Left cardiac atrium (tissue), 4 donors: Measurements from ENCODE around the gene ZNF484. TPM values are rescaled to one million over a fixed set of nuclear protein-coding genes. Genes with fewer than 3 reads are reported as not detected.
"Not testable (repeated sequence)": the region's sequence is repeated elsewhere in the genome, so short reads cannot be mapped to it uniquely, and the experiment has no call there.

Experiments
- ATAC-seq, 2 donors: fragments of 200-7000 bp; cut with Tn5 transposase; one replicate each; pipeline ENCODE4 v1.9.1; 2020; ENCODE audit warnings: mild to moderate bottlenecking in 2 of 2, moderate library complexity in 2 of 2
- DNase-seq: peaks from one replicate; pipeline ENCODE4 v3.0.0-alpha.2; 2020
- intact Hi-C, 2 donors: fragments of 100-400 bp; cut with DNase I; formaldehyde crosslinking; loops; one replicate each; pipeline versions ENCODE4 v1.14.1 to v1.15.1; 2022 to 2023
- total RNA-seq, 2 donors: library from RNA; stranded (reverse); fragmentation: NEBNext Ultra II Directional; extraction: Animal tissue kit (Norgen Biotek cat#: 25700); gene quantifications; one replicate each; pipeline ENCODE4 v1.2.1, GENCODE V29; 2021
- donor health status: DM: no; HTN: yes; CAD: no.
- donor health status: DM: no; HTN: yes; CAD: no; lungs with severe emphysema.
- donor health status: DM: yes; HTN: yes; CAD: no.
- donor health status: Dilated cardiomyopathy.

ZNF484 gene
- total RNA-seq, 2 donors from 2014 or later = 5.7 to 7.5 TPM

DNA sequence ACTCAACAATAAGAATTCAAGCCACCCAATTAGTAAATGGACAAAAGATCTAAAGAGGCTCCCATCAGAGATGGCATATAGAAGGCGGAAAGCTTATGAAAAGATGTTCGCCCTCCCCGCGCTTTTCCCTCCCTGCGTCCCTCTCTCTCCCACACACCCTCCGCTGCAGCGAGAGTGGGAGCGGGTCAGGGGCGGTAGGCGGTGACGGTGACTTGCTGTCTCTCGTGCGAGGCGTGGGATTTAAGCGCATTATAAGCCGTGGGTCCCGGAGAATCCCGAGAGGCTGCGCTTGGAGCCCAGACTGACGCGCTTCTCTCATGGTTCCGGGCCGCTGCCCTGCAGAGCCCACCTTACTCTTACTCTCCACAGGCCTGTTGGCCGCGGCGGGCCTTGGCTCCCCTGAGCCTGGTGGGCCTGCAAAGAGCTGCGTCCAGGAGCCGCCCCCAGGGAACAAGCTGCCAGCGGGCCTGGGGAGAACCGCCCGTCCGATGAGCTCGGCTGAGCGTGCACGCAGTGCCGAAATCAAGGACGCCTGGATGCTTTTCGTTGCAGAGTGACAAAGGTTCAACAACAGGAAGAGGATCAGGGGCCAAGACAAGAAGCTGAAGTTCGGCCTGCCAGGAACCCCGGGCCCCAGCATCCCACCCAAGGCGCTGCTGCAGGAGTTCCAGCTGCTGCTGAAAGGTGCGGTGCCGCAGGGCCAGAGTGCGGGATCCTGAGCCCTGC is 70.6 kb downstream of the ZNF484 start:
- no peak for ATAC-seq
- intact Hi-C loops = no loop called here
- DNase-seq = no peak

- DNase-seq = no peak
- intact Hi-C loops = no loop called here
- ATAC-seq = no peak
These were observed 73.1 kb downstream of the ZNF484 start for GRCh38 chr9:92804727-92805126.

DNA sequence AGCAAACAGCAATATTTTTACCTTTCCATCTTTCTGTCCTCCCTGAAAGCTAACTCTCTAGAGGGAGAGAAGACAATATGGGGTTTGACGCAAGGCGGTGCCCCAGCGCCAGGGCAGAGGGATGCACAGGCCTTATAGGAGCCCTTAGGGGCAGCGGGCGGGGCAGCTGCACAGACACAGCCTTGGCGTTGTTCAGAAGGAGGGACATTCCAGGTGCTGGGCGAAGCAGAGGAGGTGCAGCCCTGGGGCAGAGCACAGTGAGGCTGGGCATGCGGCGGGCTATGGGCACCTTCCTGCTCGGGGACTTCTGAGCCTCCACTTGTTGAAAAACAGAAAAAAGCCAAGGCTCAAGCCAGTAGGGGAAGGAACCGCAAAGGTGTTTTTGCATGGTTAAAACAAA is 79.5 kb downstream of the ZNF484 start:
- intact Hi-C loops = no loop called here
- DNase-seq (no peak), ATAC-seq (no peak)

- ATAC-seq, intact Hi-C loops, DNase-seq: not testable (repeated sequence)
These were observed 81.5 kb downstream of the ZNF484 start for GRCh38 chr9:92796337-92796804.

DNA sequence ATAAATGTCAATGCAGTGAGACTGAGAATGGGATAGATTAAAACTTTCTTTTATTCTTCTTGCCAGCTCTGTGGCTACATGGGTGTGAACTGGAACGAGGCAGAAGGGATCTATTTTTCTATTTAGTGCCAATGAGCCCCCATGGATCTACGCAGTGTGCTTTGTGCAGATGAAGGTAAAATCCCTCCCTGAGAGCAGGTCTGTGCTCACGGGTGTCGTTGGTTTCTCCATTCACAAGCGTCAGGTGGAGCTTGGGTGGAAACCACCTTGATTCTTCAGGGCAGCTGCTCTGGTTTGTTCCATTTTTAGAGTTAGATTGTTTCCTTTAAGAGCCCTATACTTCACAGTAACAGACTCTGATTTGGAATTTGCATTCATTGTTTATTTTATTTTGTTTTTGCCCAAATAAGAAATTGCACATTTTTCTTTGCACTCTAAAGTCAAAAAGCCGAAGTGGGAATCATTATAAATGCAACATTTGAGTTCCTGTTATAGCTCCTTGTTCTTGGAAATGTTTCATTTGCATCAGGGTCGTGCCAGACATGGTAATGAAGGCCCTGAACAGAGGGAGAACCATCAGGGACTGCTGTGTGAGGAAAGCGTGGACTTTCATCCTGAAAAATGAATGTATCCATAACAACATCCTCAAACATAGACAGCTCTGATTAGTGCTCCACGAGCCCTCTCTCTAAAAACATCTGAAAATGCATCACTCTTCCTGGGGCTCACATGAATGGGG is 82.1 kb downstream of the ZNF484 start:
- ATAC-seq (no peak), DNase-seq (no peak)
- intact Hi-C loops = no loop called here

Other genes starting within 250 kb of the ZNF484 start
- 10 to 100 TPM in 1 of 2 donors, 1 to 10 TPM in 1; 6.1 to 19.6 TPM for gene IPPK, start 207.9 kb downstream of the ZNF484 start, total RNA-seq
- 10 to 100 TPM; 31.0 to 36.6 TPM for gene BICD2, start 113.2 kb downstream of the ZNF484 start, total RNA-seq
- gene FGD3, start 69.5 kb upstream of the ZNF484 start, total RNA-seq = 1 to 10 TPM; 2.7 to 5.2 TPM
- gene SUSD3, start 180.7 kb upstream of the ZNF484 start, total RNA-seq = 1 to 10 TPM; 1.6 to 2.4 TPM
- 10 to 100 TPM; 20.2 to 26.3 TPM for gene CARD19, start 218.2 kb upstream of the ZNF484 start, total RNA-seq